PC-9 (cell line): ENCODE results near the gene SUPT5H. TPM values are rescaled to one million over a fixed set of nuclear protein-coding genes. Genes with fewer than 3 reads are reported as not detected.

Experiments
- BruUV-seq: library from RNA; stranded (reverse); fragments of 400-500 nt; replicated peaks from 2 replicates; lab custom pipeline; 2021; lab: Mats Ljungman, UMichigan
- CTCF ChIA-PET: fragments of 300-600 bp; sonication (Branson Sonifier 250); formaldehyde crosslinking; loops from one replicate; lab custom pipeline; 2022; ENCODE audit warnings: antibody characterized with exemption; lab: Charles Lee
- POLR2A ChIA-PET: fragments of 300-600 bp; sonication (Branson Sonifier 250); formaldehyde crosslinking; loops from one replicate; lab custom pipeline; 2022; ENCODE audit warnings: antibody characterized with exemption; ENCODE audit not compliant: unreplicated experiment; lab: Charles Lee
- DNase-seq, 2 experiments: peaks; one replicate each; pipeline versions ENCODE4 v3.0.0 to v3.0.0-alpha.2; 2015 to 2022; ENCODE audit warnings: mixed read lengths in 1 of 2
- H2AFZ ChIP-seq: fragments of 200-600 bp; sonication (generic); 2 replicates; pipeline ENCODE4 v1.8.1; 2017; ENCODE audit warnings: antibody characterized with exemption
- H3F3A ChIP-seq: fragments of 200-600 bp; sonication (generic); 2 replicates; pipeline ENCODE4 v1.8.1; 2017; ENCODE audit warnings: antibody characterized with exemption, mild to moderate bottlenecking, low read depth; ENCODE audit not compliant: insufficient read depth
- H3K27ac ChIP-seq: fragments of 200-600 bp; sonication (generic); 2 replicates; pipeline ENCODE4 v1.6.1; 2016; ENCODE audit warnings: mixed run types
- H3K27me3 ChIP-seq: fragments of 200-600 bp; sonication (generic); 2 replicates; pipeline ENCODE4 v1.6.1; 2016; ENCODE audit warnings: low read depth, mixed run types; ENCODE audit not compliant: insufficient read depth
- H3K36me3 ChIP-seq: fragments of 200-600 bp; sonication (generic); 2 replicates; pipeline ENCODE4 v1.6.1; 2016; ENCODE audit warnings: low read depth, mixed run types
- H3K4me1 ChIP-seq: fragments of 200-600 bp; sonication (generic); replicated peaks from 2 replicates; pipeline ENCODE4 v1.6.1; 2016; ENCODE audit warnings: mixed run types; ENCODE audit not compliant: insufficient read depth
- H3K4me2 ChIP-seq: fragments of 200-600 bp; sonication (generic); 2 replicates; pipeline ENCODE4 v1.6.1; 2017; ENCODE audit warnings: mixed run types
- H3K4me3 ChIP-seq: fragments of 200-600 bp; sonication (generic); 2 replicates; pipeline ENCODE4 v1.6.1; 2016; ENCODE audit warnings: mixed run types
- H3K79me2 ChIP-seq: fragments of 200-600 bp; sonication (generic); 2 replicates; pipeline ENCODE4 v1.6.1; 2017; ENCODE audit warnings: low read depth, mixed run types
- H3K9me2 ChIP-seq: fragments of 200-600 bp; sonication (generic); 2 replicates; pipeline ENCODE4 v1.8.1; 2017; ENCODE audit warnings: mild to moderate bottlenecking; ENCODE audit not compliant: insufficient read depth
- H3K9me3 ChIP-seq: fragments of 200-600 bp; sonication (generic); 2 replicates; pipeline ENCODE4 v1.8.1; 2016; ENCODE audit warnings: low read depth; ENCODE audit not compliant: insufficient read depth
- H4K20me1 ChIP-seq: fragments of 200-600 bp; sonication (generic); 2 replicates; pipeline ENCODE4 v1.8.1; 2017; ENCODE audit not compliant: insufficient read depth
- EZH2 ChIP-seq: fragments of 200-600 bp; sonication (generic); IDR thresholded peaks from 2 replicates; pipeline ENCODE4 v1.8.0; 2017; ENCODE audit warnings: antibody characterized with exemption, low read depth
- intact Hi-C: fragments of 100-400 bp; cut with micrococcal nuclease; formaldehyde crosslinking; loops from one replicate; pipeline ENCODE4 v1.10.0; 2022; ENCODE audit not compliant: unreplicated experiment
- total RNA-seq: library from RNA; stranded (reverse); gene quantifications from 2 replicates; pipeline ENCODE4 v1.2.3, GENCODE V29; 2021
- TF ChIP-seq, protein P1 (sequence below): fragments of 200-600 bp; sonication (generic); conservative IDR thresholded peaks from 2 replicates; pipeline ENCODE4 v1.6.1; 2017; ENCODE audit warnings: mixed run types, antibody characterized with exemption, mild to moderate bottlenecking, moderate library complexity

Gene SUPT5H
- total RNA-seq, 1 experiment from 2014 or later = 118 TPM

DNA sequence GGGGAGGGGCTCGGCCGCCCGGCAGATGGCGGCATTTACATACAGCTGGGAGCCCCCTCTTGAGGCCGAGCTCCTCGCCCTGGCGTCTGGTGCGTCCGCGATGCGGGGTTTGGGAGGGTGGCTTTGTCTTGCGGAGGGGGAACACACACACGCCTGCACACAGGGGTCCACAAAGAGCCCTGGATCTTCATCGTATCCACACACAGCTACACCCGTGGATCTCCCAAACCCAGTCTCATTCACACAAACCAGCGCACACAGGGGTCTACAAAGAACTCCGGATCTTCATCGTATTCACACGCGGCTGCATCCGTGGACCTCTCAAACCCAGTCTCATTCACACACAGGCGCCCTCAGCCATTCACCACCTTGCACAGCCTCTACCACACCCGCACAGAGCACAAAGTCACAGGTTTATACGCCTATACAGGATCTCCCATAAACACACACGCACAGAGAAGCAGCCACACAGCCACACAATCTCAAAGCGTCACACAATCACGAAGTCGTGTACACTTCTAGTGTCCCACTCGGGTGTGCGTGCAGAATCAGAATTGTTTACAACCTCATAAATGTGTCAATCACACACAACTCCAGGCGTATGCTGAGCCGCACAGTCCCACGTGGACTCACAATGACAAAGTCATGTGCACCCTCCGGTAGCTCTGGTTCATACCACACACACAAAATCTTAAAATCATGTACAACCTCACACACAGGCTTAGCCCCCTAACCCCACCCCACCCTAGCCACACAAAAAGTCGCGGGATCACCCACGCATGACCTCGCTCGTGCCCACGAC is 52.8 kb downstream of the SUPT5H start:
- Histone ChIP-seq H2AFZ (no peak overlapping the region), H3K4me2 (peak overlapping the region; percentile 40), H3K27me3 (peaks cover 37% of the 10 kb centered on the region), H3K9me2 (no peaks in the 10 kb centered on the region), H3K4me1 (peaks cover 1% of the 10 kb centered on the region; the same call in 1 of the 2 replicates), H3K36me3 (no peaks in the 10 kb centered on the region), H3K4me3 (no peak overlapping the region), H4K20me1 (no peaks in the 10 kb centered on the region), H3K79me2 (no peaks in the 10 kb centered on the region), H3K9me3 (no peaks in the 10 kb centered on the region), H3K27ac (no peak overlapping the region), H3F3A (peaks cover 9% of the 10 kb centered on the region; the same call in 1 of the 2 replicates)
- DNase-seq = peak in 1 of 2 experiments; percentile 44
- no peak for TF ChIP-seq EZH2
- TF ChIP-seq, protein P1, sequence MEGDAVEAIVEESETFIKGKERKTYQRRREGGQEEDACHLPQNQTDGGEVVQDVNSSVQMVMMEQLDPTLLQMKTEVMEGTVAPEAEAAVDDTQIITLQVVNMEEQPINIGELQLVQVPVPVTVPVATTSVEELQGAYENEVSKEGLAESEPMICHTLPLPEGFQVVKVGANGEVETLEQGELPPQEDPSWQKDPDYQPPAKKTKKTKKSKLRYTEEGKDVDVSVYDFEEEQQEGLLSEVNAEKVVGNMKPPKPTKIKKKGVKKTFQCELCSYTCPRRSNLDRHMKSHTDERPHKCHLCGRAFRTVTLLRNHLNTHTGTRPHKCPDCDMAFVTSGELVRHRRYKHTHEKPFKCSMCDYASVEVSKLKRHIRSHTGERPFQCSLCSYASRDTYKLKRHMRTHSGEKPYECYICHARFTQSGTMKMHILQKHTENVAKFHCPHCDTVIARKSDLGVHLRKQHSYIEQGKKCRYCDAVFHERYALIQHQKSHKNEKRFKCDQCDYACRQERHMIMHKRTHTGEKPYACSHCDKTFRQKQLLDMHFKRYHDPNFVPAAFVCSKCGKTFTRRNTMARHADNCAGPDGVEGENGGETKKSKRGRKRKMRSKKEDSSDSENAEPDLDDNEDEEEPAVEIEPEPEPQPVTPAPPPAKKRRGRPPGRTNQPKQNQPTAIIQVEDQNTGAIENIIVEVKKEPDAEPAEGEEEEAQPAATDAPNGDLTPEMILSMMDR = no peak
- intact Hi-C loops = loop anchor here (2.0 kb wide), 1 partner anchor 33 kb away; no protein-coding TSS in a partner anchor
- no TSS peak for BruUV-seq
- ChIA-PET POLR2A (interaction anchor here (0.7 kb wide), 1 partner anchor 336 kb away, joined by 4 read pairs; no protein-coding TSS in a partner anchor), CTCF (interaction anchor here (0.6 kb wide), 1 partner anchor 20 kb away, joined by 4 read pairs; no protein-coding TSS in a partner anchor)

DNA sequence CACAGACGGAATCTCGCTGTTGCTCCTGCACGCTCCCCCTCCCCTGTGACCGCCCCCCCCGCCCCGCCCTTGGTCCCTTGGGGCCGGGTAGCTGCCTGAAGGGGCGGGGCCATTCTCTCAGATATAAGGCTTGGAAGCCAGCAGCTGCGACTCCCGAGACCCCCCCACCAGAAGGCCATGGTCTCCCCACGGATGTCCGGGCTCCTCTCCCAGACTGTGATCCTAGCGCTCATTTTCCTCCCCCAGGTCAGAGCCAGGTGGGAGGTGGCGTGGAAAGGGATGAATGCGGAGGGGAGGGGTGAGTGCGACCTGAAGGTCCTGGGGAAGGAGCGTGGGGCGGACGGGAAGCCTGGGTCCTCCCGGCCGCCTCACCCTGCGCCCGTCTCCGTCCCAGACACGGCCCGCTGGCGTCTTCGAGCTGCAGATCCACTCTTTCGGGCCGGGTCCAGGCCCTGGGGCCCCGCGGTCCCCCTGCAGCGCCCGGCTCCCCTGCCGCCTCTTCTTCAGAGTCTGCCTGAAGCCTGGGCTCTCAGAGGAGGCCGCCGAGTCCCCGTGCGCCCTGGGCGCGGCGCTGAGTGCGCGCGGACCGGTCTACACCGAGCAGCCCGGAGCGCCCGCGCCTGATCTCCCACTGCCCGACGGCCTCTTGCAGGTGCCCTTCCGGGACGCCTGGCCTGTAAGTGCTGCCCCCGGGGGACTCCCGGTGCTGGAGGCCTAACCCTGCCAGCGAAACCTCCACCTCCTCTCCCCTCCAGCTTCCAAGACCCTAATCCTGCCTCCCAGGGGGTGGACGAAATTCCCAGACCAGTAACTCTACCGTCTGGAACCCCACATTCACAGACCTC is 53.6 kb downstream of the SUPT5H start, which contains the start of gene DLL3:
TSS of gene DLL3 (plus strand) at position 150 of the 845 bp plus-strand sequence. CDS start at position 178, 28 bp downstream.
- peaks cover 9% of the 10 kb centered on the region; the same call in 1 of the 2 replicates for H3F3A ChIP-seq
- H3K27me3 ChIP-seq = peaks cover 46% of the 10 kb centered on the region
- no peak within 1 kb of the TSS for H3K4me3 ChIP-seq
- no peak within 1 kb of the TSS for H2AFZ ChIP-seq
- no peaks in the 10 kb centered on the region for H3K9me2 ChIP-seq
- ChIA-PET POLR2A (interaction anchor here (0.6 kb wide), 1 partner anchor 34 kb away, joined by 11 read pairs; the partner anchor contains the start of gene EID2B), CTCF (no interaction called here)
- H3K4me2 ChIP-seq = peak within 1 kb of the TSS; percentile 40
- intact Hi-C loops = loop anchor here (2.0 kb wide), 1 partner anchor 32 kb away; no protein-coding TSS in a partner anchor
- TF ChIP-seq, protein P1 = no peak
- TF ChIP-seq EZH2 = no peak
- H3K79me2 ChIP-seq = no peaks in the 10 kb centered on the region
- no TSS peak for BruUV-seq
- DNase-seq = no peak
- no peaks in the 10 kb centered on the region for H3K4me1 ChIP-seq
- no peaks in the 10 kb centered on the region for H3K36me3 ChIP-seq
- no peaks in the 10 kb centered on the region for H3K9me3 ChIP-seq
- H3K27ac ChIP-seq = no peak within 1 kb of the TSS
- no peaks in the 10 kb centered on the region for H4K20me1 ChIP-seq

DNA sequence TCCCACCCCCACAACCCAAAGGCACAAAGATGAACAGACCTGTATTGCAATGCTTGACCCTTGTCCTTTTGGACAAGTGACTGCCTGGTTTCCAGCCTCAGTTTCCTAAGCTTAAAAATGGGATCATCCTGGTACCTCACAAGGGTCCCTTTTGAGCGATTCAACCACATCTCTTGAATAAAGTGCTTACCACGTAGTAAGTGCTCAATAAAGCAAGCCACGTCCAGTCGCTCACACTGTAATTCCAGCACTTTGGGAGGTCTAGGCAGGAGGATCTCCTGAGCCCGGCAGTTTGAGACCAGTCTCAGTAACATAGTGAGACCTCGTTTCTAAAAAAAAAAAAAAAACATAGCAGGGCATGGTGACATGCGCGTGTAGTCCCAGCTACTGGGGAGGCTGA is 54.5 kb downstream of the SUPT5H start:
- 0 out of 2 replicates have a peak, but pooled peaks cover 3% of the 10 kb centered on the region for H3F3A ChIP-seq
- H3K9me3 ChIP-seq = no peaks in the 10 kb centered on the region
- no peaks in the 10 kb centered on the region for H3K4me1 ChIP-seq
- TF ChIP-seq, protein P1 = no peak
- no peak for TF ChIP-seq EZH2
- no TSS peak for BruUV-seq
- no peak overlapping the region for H2AFZ ChIP-seq
- no peak overlapping the region for H3K27ac ChIP-seq
- ChIA-PET POLR2A (no interaction called here), CTCF (no interaction called here)
- no peaks in the 10 kb centered on the region for H4K20me1 ChIP-seq
- peaks cover 54% of the 10 kb centered on the region for H3K27me3 ChIP-seq
- DNase-seq = no peak
- H3K4me3 ChIP-seq = no peak overlapping the region
- H3K4me2 ChIP-seq = no peak overlapping the region
- H3K36me3 ChIP-seq = no peaks in the 10 kb centered on the region
- intact Hi-C loops = loop anchor here (2.0 kb wide), 1 partner anchor 31 kb away; no protein-coding TSS in a partner anchor
- no peaks in the 10 kb centered on the region for H3K9me2 ChIP-seq
- no peaks in the 10 kb centered on the region for H3K79me2 ChIP-seq
